Occipital lobe (tissue), 2 donors: ENCODE data around the gene DBP. TPM values are rescaled to one million over a fixed set of nuclear protein-coding genes. Genes with fewer than 3 reads are reported as not detected.
A peak's percentile ranks its signal among the peaks of the same experiment; 100 is the strongest.

Experiments used
- DNase-seq: peaks from one replicate; lab custom pipeline; 2025; lab: John Stamatoyannopoulos, UW
- total RNA-seq: library from RNA; depleted of rRNA; stranded (reverse); fragments of >200 nt; gene quantifications from one replicate; pipeline ENCODE4 v1.2.3, GENCODE V29; 2014

Gene DBP
- total RNA-seq, 1 donor from 2014 or later = 4.8 TPM

DNA sequence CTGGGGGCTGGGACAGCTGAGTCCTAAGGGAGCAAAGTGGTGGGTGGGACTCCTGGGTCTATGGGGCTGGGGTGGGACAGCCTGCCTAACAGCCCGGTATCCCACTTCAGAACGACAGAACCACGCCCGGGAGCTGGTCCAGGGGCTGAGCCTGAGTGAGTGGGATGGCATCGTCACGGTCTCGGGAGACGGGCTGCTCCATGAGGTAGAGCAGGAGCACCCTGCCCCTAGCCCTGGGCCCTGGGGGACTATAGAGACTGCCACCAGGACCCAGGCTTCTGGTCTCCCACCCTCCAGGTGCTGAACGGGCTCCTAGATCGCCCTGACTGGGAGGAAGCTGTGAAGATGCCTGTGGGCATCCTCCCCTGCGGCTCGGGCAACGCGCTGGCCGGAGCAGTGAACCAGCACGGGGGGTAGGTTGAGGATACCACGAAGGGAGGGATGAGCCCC, 9.3 kb downstream of the DBP start:
- no peak for DNase-seq

DNA sequence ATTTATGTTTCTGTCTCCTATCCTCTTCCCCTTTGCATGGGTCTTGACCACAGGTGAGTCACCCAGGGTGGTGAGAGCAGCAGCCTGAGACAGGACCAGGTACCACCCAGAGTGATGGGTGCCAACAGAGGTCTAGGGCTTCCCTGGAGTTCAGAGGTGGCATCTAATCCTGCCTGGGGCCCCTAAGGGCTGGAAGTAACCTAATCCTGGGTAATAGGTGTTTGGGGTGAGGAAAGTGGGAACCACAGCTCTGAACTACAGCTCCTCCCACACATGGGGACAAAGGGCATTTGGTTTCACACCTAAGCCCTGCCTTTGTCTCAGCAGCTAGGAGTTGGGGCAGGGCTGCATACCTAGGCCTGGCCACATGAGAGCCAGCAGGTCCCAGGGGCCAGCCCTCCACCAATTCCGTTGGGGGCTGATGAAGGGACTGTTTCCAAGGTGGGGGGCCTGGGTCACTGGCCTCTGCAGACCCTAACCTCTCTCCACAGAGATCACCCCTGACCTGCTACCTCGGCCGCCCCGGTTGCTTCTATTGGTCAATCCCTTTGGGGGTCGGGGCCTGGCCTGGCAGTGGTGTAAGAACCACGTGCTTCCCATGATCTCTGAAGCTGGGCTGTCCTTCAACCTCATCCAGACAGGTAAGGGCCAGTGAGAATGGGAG, 9.8 kb downstream of the DBP start:
- no peak for DNase-seq

DNA sequence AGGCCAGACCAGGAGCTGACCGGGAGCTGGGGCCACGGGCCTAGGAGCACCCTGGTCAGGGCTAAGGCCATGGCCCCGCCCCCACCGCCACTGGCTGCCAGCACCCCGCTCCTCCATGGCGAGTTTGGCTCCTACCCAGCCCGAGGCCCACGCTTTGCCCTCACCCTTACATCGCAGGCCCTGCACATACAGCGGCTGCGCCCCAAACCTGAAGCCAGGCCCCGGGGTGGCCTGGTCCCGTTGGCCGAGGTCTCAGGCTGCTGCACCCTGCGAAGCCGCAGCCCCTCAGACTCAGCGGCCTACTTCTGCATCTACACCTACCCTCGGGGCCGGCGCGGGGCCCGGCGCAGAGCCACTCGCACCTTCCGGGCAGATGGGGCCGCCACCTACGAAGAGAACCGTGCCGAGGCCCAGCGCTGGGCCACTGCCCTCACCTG, 11.3 kb downstream of the DBP start:
- DNase-seq = no peak

DNA sequence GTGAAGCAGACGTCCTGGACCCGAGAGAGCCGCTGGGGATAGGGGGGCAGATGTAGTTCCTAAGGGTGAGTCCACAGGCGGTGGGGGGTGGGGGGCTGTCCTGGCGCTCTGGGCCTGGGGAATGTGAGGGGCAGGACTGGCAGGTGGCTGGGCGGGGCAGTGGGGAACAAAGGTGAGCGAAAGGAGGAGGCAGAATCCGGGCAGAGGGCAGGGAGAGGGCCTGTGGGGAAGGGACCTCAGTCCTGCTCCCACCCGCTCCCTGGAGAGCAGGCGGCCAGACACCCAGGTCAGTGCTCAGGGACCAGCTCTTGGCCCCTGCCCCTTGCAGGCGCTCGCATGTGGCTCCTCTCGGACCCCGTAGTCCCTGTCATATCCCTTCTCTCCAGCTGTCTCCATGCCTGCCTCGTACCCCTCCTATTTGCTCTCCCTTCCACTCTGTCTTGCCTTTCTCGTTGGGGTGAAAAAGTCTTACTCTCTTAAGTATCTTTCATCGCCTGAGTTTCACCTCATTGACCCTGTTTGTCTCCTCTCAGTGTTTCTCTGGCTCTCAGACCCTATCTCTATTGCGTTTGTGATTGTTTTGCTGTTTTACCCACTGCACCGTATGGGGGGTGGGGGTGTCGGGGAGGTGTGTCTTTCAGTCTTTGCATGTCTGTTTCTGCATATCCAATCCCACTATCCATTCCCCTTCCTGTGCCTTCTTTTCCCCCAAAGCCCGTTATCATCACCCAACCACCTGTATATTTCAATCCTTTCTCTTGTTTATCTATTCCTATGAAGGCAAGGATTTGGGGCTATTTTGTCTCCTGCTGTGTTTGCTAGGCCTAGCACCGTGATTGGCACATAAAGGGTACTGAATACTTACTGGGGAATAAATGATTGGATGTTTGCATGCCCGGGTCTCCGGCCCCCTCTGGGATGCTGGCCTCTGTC, 12.1 kb downstream of the DBP start:
- DNase-seq = no peak

DNA sequence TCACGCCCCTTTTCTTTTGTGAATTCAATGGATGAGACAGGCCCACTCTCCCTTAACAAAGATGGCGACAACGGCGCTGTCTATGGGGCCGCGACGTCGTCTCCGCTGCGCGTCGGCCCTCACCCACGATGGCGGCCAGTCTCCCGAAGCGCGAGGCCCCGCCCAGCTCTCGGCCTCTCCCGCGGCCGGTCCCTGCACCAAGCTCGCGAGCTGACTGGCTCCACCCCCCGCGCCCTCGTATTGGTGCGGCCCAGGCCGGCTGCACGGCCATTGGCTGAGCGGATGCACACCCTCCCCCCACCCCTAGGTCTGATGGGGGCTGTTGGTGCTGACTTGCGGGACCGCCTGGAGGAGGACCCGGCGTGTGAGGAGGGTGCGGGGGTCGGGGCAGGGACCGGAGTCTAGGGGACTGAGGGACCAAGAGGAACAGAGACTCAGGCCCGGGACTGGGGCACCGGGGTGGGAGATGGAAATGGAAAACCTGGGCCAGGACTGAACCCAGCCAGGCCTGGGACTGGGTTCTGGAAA, 13.0 kb downstream of the DBP start:
- DNase-seq = peak; percentile 97

DNA sequence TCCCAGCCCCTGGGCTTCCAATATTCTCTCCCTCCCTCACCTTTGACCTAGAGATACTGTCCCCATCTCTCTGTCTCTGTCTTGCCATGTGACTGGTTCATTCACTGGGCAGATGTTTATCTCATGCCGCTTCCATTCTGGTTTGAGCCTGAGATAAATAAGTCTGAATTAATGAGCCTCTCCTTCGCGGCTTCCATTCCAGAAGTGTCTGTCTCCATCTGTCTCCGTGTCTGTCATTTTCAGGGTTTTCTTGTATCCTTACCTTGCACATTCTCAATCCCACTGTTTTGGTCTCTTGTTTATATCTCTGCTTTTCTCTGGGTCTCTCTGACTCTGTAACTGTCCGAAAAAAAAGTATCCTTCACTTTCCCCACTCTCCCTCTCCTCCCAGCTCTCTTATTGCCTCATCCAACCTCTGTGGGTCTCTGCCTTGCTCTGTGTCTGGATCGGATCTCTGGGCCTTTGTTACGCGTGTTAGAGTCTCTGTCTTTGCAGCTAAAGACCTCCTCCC, 13.6 kb downstream of the DBP start:
- no peak for DNase-seq

DNA sequence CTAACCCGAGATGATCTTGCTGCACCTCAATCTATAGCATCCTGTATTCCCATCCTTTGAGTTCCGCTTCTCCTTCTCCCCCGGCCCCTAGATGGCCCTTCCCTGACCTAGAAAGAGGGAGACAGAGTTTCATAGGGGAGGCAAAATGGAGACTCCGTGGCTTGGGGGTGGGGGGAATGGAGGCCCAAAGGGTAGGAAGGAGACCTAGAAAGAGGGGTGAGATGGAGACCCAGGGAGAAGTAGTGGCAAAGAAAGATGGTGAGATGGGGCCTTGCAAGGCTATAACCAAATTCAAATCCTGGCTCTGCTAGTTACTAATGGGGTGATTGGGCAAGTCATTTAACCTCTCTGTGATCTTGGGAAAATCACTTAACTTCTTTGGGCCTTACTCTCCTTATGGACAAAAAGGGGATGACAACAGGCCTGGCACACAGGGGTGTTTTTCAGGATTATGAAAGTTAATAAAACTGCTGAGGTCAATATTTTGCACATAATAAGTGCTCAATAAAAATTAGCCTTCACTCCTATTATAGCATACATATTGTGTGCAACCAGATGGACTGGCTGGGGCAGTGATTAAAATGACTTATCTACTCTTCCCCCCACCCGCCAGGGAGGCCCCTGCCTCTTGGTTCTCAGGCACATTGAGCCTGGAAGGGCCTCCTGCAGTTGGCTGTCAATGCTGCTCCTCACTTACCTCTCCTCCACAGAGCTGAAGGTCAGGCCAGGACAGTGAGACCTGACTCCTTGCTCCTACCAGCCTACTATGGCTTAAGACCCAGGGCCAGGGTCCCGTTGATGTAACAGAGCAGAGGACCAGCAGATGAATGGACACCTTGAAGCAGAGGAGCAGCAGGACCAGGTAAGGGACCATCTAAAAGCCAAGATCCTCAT, 17.2 kb downstream of the DBP start:
- no peak for DNase-seq

DNA sequence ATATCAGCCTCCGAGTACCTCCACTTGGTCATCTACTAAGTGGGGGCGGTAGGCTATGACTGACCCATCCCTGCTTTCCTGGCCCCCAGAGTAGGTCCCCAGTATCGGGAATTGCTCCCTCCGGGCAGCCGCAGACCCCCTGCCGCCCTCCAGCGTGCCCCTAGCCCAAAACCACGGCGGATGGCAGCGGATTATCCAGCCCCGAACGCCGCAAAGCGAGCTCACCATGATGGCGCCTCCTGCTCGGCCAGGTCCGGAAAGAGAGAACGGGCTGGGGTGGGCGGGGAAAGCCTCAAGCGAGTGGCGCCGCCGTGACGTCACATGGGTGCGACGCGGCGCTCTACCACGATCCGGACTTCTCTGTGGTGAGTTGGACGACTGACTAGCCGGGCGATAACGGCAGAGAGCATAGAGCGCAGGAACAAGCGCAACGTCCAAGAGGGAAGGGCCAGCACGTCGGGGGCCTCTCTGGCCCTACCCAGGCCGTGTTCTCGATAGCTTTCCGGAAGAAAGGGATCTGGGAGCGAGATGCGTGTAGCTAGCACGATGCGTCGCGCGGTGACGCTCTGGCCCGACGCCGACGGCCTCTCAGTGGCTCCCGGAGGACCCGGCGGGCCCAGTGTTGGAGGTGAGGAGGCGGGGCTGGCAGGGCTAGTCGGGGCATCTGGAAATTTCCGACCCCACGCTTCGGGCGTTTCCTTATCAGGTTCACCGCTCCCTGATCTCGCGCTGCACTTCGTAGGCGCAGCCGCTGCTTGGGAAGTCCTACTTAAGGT, 18.1 kb downstream of the DBP start, which contains the start of the genes RPL18 and SPHK2:
RPL18 (minus strand) TSS at position 263 of the 776 bp plus-strand sequence; CDS start at position 228, 35 bp downstream.
SPHK2 (plus strand) TSS at position 591 of the 776 bp plus-strand sequence. CDS start 1,009 bp downstream, outside the sequence.
- DNase-seq = peak; percentile 99

DNA sequence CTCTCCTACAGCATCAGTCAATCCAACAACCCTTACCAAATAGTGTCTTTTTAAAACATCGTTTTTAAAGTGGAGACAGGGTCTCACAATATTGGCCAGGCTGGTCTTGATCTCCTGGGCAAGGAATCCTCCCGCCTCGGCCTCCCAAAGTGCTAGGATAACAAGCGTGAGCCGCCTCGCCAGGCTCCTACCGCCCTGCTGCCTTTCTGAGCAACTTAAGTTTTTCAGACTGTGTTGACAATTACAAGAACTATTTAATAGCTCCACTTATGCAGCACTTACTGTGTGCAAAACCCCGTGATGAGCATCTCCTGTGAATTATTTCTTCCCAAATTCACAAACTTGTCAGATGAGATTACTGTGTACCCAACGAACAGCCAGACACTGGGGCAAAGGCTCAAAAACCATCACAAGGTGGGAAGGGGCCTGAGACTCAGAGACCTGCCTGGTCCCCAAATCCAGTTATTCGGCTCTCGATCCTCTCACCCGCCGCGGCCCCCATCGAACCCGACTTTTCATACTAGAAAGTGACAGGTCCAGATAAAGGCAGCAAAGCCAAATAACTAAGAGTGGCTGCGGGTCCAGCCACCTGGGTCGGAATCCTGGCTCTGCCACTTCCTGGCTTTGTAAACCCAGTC, 18.8 kb downstream of the DBP start:
- no peak for DNase-seq

DNA sequence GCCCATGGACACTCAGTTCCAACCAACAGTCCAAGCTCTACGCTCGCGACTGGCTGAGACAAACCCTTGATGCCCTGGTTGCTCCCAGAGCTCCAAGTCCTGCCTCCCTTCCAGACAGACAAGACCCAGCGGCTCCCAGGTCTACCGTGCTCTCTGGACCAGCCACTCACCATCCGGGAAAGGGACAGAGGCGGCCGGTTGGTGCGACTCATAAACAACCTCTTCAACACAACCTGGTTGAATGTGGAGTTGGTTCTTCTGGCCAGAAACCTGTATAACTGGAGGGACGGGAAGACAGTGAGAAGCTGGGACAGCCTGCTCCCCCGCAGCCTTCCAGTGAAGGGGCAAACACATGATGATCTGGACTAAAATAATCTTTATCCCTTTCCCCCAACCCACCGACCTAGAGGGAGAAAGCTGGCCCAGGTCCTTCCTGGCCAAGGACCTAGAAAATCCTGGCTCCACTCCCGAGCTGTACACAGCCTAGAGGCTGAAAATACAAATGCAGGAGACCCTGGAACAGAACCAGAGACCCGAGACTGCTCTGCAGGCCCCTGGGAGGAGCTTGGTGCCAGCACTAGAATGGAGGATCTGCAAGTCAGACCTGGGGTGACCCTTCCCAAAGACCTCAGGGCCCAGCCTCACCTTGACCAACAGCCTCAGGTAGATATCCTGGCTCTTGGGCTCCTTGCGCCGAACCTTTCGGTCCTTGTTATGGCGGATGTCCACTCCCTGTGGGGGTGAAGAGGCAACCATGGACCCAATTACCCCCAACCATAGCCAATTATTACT, 19.8 kb downstream of the DBP start:
- no peak for DNase-seq

DNA sequence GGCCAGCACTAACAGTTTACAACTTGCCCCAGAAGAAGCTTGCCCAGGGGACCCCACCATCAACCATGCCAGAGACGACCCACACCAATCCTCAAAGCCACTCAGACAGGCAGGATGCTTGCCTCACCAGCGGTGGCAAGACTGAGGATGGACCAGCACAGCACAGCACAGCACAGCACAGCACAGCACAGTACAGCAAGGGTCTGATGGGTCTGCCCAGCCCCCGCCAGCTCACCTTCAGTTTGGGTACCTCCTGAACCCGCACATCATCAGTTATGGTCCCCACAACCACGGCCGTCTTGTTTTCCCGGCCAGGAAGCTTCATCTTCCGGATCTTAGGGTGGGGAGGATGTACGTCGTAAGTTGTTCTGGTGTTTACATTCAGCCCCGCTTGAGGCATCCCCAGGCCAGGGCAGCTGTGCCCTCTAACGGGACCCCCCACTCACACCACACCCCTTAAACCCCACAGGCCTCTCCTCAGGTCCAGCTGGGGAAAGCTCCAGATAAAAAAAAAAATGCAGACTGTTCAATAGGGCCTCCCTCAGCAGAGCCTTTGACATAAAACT, 20.6 kb downstream of the DBP start:
- DNase-seq = no peak

DNA sequence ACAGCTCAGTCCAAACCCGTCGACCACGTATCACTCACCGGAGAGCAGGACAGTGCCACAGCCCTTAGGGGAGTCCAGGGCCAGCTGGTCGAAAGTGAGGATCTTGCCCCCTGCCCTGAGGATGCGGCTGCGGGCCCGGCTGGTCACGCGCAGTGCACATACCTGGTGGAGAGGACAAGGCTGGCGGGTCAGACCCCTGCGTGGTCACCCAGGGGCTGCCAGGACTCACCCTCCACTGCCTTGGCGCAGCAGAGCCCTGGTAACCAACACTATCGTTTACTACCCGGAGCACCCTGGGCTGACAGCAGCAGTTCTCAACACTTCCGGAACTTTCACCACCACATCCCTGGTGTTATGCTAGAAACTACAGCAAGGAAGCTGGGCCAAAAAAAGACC, 21.1 kb downstream of the DBP start:
- no peak for DNase-seq

DNA sequence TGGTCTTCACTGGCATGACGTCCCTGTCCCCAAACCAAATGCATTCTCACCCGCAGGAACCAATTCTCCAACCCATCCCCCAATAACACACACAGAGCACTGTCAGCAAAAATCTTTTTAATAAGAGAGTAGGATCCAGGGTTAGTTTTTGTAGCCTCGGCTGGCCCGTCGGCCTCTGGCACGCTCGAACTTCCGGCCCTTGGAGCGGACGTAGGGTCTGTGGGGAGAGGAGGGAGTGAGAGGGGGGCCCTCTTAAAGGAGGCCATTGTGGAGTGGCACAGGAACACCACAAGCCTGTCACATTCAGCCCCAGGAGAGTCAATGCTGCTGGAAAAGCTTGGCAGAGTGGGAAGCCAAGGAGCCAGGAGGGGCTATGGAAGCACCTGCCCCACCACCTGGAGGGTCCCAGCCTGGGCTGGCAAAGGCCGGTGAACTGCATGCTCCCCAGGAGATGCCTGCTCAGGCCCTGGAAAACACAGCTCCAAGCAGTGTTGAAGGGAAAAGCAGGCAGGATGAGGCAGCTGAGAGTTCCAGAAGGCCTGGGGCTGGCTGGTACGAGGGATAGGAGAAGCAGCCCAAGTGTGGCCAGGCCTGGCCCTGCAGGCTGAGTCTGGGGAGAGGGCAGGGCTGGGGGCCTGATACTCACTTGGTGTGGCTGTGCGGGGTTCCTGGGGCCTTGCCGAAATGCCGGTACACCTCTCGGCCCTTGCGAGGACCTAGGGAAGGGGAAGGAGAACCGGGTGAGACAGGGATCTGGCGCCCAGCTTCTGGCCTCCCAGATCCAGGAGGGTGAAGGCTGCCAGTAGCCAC, 21.7 kb downstream of the DBP start:
- DNase-seq = no peak

DNA sequence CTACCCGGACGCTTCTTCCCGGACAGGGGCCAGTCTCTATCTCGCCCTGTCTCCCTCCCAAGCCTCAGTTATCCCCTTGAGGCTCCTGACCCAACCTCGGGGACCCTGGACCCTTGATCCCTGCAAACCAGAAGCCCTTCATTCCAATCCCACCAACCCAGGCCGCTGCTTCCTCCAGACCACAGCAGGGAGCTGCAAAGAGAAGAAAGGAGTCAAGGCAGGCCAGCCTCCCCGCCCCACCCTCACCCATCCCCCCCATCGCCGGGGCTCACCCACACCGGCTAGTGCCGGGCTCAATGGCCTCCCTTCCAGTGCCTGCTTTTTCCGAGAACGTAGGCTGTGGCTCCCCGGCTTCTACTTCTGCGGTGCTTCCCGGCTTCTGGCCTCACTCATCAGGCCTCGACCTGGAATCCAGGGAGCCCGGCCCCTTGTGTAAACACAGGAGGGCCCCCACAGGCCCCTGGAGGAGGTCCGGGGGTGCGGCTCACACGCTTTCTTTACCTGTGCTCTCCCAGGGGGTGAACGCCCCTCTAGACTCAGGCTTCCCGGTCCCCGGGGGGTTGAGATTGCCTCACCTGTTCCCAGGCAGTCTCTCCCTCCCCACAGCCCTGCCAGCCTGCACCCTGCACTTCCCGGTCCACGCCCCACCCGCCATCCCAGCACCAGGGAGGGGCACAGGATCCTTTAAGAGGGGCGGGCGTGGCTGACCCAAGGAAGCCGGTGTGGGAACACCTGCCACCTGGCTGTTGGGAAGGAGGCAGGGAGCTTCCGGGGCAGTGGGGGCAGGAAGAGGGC, 22.5 kb downstream of the DBP start, which contains the start of gene FAM83E:
FAM83E (minus strand) TSS at position 641 of the 795 bp plus-strand sequence. CDS start 1,704 bp downstream, outside the sequence.
- DNase-seq = no peak

DNA sequence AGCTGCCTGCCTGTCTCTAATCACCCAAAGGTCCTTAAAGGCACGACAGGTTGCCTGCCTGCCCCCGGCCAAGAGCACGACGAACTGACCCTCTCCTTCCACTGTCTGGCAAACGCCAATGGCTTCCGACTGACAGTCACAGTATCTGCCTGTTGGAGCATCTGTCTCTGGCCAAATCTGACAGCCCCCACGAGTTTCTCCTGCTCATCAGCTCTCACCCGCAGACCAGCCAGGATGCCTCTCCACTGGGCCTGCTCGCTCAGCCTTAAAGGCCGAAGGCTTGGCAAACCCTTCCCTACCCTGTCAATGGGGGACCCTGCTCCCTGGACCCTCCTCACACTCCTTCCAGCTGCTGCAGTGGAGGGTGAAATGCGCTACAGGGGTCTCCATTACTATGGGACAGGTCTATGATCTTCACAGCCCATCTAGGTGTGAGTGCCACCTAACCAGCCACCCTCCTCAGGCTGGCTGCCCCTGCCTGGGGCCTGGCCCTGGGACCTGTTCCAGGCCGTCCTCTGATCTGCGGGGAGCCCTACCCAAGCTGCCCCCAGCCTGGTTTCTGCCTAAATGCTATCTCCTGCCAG, 23.2 kb downstream of the DBP start:
- DNase-seq = no peak
